Measurements from ENCODE around the gene GSK3B. TPM values are rescaled to one million over a fixed set of nuclear protein-coding genes. Genes with fewer than 3 reads are reported as not detected.

Gene GSK3B
- total and polyA plus RNA-seq, 2 experiments from 2014 or later = 19.7 to 43.1 TPM

DNA sequence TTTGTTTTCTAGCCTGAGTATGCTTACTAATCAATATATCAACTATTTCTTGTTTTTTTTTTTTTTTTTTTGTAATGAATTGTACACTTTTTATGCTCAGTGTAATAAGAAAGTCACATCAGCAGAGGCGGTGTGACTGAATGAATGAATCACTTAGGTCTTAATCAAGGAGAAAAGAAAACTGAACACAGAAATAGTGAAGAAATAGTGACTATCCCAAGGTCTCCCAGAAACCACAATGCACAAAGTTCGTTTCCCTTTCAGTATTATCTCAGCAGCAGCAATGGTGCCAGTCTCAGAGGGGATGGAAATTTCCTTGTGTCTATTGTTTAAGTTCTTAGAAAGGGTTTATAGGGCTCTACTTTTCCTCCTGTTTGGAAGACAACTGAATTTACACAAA, 231.6 kb downstream of the GSK3B start:
- H4K20me1 ChIP-seq (ENCODE audit: insufficient read depth) = no peaks in the 10 kb centered on the region
- DNase-seq = no peak
- H3K4me3 ChIP-seq = no peak overlapping the region
- H3K36me3 ChIP-seq (ENCODE audit: low read depth) = peaks cover 55% of the 10 kb centered on the region
- in situ Hi-C loops (cut with MboI) = no loop called here
- peaks cover 6% of the 10 kb centered on the region; the same call in 1 of the 2 replicates for H3F3A ChIP-seq (ENCODE audit: insufficient read depth)
- no peak overlapping the region for H2AFZ ChIP-seq
- no peaks in the 10 kb centered on the region for H3K9me3 ChIP-seq (ENCODE audit: low read depth)
- no peaks in the 10 kb centered on the region for H3K4me1 ChIP-seq (ENCODE audit: insufficient read depth)
- H3K9ac ChIP-seq = no peak overlapping the region
- TF ChIP-seq EZH2phosphoT487 (IDR thresholded peaks at IDR 0.05; ENCODE audit: insufficient read depth, low read depth) (no peak), EZH2 (IDR thresholded peaks at IDR 0.05; ENCODE audit: insufficient read depth, poor library complexity, severe bottlenecking) (no peak)
- 97 to 98% methylated on average over 2 of the region's 2 CpGs for WGBS, 2 experiments (ENCODE audit: low coverage in 1 of 2, low lambda C conversion rate in 2 of 2, missing lambda C conversion rate in 2 of 2)
- H3K79me2 ChIP-seq (ENCODE audit: insufficient read depth) = peaks cover 51% of the 10 kb centered on the region
- H3K27ac ChIP-seq = no peak overlapping the region
- no peaks in the 10 kb centered on the region for H3K27me3 ChIP-seq (replicated peaks; ENCODE audit: insufficient read depth)
- no peaks in the 10 kb centered on the region for H3K9me2 ChIP-seq (ENCODE audit: insufficient read depth)
- H3K4me2 ChIP-seq (ENCODE audit: unreplicated experiment) = no peak overlapping the region

DNA sequence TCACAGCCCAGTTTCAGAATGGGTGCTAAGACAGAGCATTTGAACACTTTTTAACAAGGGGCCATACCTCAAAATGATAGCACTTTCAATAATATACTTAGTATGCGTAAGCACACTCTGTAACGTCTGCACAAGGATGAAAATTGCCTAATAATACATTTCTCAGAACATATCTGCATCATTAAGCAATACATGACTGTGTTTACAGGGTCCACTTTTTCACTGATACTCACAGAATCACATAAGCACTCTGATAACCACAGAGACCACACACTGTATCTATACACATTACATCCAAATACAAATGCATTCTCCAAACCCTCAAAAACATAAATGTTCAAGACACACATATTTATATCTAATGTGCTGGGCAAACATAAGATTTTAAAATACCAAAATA, 232.6 kb downstream of the GSK3B start:
- H3K9me2 ChIP-seq (ENCODE audit: insufficient read depth) = no peaks in the 10 kb centered on the region
- H3K9me3 ChIP-seq (ENCODE audit: low read depth) = no peaks in the 10 kb centered on the region
- no peak overlapping the region for H3K9ac ChIP-seq
- peaks cover 64% of the 10 kb centered on the region for H3K36me3 ChIP-seq (ENCODE audit: low read depth)
- no peaks in the 10 kb centered on the region for H4K20me1 ChIP-seq (ENCODE audit: insufficient read depth)
- no peak overlapping the region for H3K4me3 ChIP-seq
- peaks cover 6% of the 10 kb centered on the region; the same call in 1 of the 2 replicates for H3F3A ChIP-seq (ENCODE audit: insufficient read depth)
- no peak overlapping the region for H3K27ac ChIP-seq
- H3K79me2 ChIP-seq (ENCODE audit: insufficient read depth) = peaks cover 49% of the 10 kb centered on the region
- no peak for DNase-seq
- H3K27me3 ChIP-seq (replicated peaks; ENCODE audit: insufficient read depth) = no peaks in the 10 kb centered on the region
- H3K4me1 ChIP-seq (ENCODE audit: insufficient read depth) = no peaks in the 10 kb centered on the region
- TF ChIP-seq EZH2 (IDR thresholded peaks at IDR 0.05; ENCODE audit: insufficient read depth, poor library complexity, severe bottlenecking) (no peak), EZH2phosphoT487 (IDR thresholded peaks at IDR 0.05; ENCODE audit: insufficient read depth, low read depth) (no peak)
- H2AFZ ChIP-seq = no peak overlapping the region
- in situ Hi-C loops (cut with MboI) = no loop called here
- H3K4me2 ChIP-seq (ENCODE audit: unreplicated experiment) = no peak overlapping the region
- WGBS, 2 experiments (ENCODE audit: low coverage in 1 of 2, low lambda C conversion rate in 2 of 2, missing lambda C conversion rate in 2 of 2) = 98% methylated on average over 2 of the region's 2 CpGs

DNA sequence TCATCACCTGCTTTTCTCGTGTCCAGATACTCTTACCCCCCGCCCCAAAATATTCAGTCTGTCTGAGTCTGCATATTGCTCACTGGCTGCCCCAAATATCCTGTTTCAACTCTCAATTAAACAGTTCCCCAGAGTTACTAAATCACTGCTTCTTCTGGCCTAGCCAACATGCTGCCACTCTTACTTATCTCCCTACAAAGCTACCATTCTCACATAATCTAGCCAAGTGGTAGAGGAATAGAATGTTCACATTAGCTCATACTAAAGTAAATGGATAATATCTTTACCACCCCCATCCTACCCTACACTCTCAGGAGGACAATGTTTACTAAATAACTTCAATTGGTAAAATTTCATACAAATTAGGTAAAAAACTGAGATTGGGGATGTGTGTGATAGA, 234.5 kb downstream of the GSK3B start:
- in situ Hi-C loops (cut with MboI) = no loop called here
- Histone ChIP-seq H3K36me3 (ENCODE audit: low read depth) (peaks cover 73% of the 10 kb centered on the region), H3F3A (ENCODE audit: insufficient read depth) (peaks cover 3% of the 10 kb centered on the region; the same call in 1 of the 2 replicates), H3K4me2 (ENCODE audit: unreplicated experiment) (no peak overlapping the region), H2AFZ (no peak overlapping the region), H3K27me3 (replicated peaks; ENCODE audit: insufficient read depth) (no peaks in the 10 kb centered on the region), H4K20me1 (ENCODE audit: insufficient read depth) (no peaks in the 10 kb centered on the region), H3K79me2 (ENCODE audit: insufficient read depth) (peaks cover 43% of the 10 kb centered on the region), H3K9ac (no peak overlapping the region), H3K27ac (no peak overlapping the region), H3K9me2 (ENCODE audit: insufficient read depth) (no peaks in the 10 kb centered on the region), H3K9me3 (ENCODE audit: low read depth) (no peaks in the 10 kb centered on the region), H3K4me1 (ENCODE audit: insufficient read depth) (no peaks in the 10 kb centered on the region), H3K4me3 (no peak overlapping the region)
- WGBS, 2 experiments (ENCODE audit: low coverage in 1 of 2, low lambda C conversion rate in 2 of 2, missing lambda C conversion rate in 2 of 2) = 98 to 100% methylated on average over 2 of the region's 2 CpGs
- no peak for TF ChIP-seq EZH2 (IDR thresholded peaks at IDR 0.05; ENCODE audit: insufficient read depth, poor library complexity, severe bottlenecking)
- no peak for TF ChIP-seq EZH2phosphoT487 (IDR thresholded peaks at IDR 0.05; ENCODE audit: insufficient read depth, low read depth)
- DNase-seq = no peak

DNA sequence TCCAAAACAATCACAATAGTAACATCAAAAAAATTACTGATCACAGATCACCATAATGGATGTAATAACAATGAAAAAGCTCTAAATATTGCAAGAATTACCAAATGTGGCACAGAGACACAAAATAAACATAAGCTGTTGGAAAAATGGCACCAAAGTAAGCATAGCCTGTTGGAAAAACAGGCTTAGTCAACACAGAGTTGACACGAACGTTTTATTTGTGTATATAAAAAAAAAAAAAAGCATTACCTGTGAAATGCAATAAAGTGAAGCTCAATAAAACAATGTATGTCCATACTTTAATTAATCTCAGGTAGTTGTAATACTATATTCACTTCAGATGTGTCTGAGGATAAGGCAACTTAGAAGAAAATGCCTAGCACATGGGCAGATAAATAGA, 235.3 kb downstream of the GSK3B start:
- TF ChIP-seq EZH2phosphoT487 (IDR thresholded peaks at IDR 0.05; ENCODE audit: insufficient read depth, low read depth) (no peak), EZH2 (IDR thresholded peaks at IDR 0.05; ENCODE audit: insufficient read depth, poor library complexity, severe bottlenecking) (no peak)
- H3K9ac ChIP-seq = no peak overlapping the region
- H4K20me1 ChIP-seq (ENCODE audit: insufficient read depth) = no peaks in the 10 kb centered on the region
- H3F3A ChIP-seq (ENCODE audit: insufficient read depth) = no peaks in the 10 kb centered on the region
- peaks cover 67% of the 10 kb centered on the region for H3K36me3 ChIP-seq (ENCODE audit: low read depth)
- no peaks in the 10 kb centered on the region for H3K27me3 ChIP-seq (replicated peaks; ENCODE audit: insufficient read depth)
- DNase-seq = no peak
- H3K9me2 ChIP-seq (ENCODE audit: insufficient read depth) = no peaks in the 10 kb centered on the region
- no peak overlapping the region for H2AFZ ChIP-seq
- WGBS, 2 experiments (ENCODE audit: low coverage in 1 of 2, low lambda C conversion rate in 2 of 2, missing lambda C conversion rate in 2 of 2) = 91 to 98% methylated on average over 2 of the region's 2 CpGs
- H3K27ac ChIP-seq = no peak overlapping the region
- no peaks in the 10 kb centered on the region for H3K4me1 ChIP-seq (ENCODE audit: insufficient read depth)
- H3K79me2 ChIP-seq (ENCODE audit: insufficient read depth) = peaks cover 40% of the 10 kb centered on the region
- H3K4me3 ChIP-seq = no peak overlapping the region
- no peak overlapping the region for H3K4me2 ChIP-seq (ENCODE audit: unreplicated experiment)
- in situ Hi-C loops (cut with MboI) = no loop called here
- no peaks in the 10 kb centered on the region for H3K9me3 ChIP-seq (ENCODE audit: low read depth)

DNA sequence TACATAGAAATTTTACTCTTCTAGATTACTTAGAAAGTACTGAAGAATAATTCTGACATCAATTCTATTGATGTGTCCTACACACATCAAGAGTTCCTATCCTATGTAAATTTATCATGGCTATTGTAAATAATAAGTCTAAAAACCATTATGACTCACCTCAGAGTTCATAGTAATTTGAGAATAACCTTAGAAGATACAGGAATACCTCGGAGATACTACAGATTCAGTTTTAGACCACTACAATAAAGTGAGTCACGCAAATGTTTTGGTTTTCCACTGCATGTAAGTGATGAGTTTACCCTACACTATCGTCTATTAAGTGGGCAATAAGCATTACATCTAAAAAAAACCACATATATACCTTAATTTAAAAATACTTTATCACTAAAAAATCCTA, 237.6 kb downstream of the GSK3B start:
- no peak overlapping the region for H3K4me2 ChIP-seq (ENCODE audit: unreplicated experiment)

More for the DNA sequence above, 237.6 kb downstream of the GSK3B start:
- in situ Hi-C loops (cut with MboI) = no loop called here
- no peak overlapping the region for H3K27ac ChIP-seq
- peaks cover 6% of the 10 kb centered on the region; the same call in 1 of the 2 replicates for H3F3A ChIP-seq (ENCODE audit: insufficient read depth)
- H3K9me2 ChIP-seq (ENCODE audit: insufficient read depth) = no peaks in the 10 kb centered on the region
- no peaks in the 10 kb centered on the region for H4K20me1 ChIP-seq (ENCODE audit: insufficient read depth)
- H3K79me2 ChIP-seq (ENCODE audit: insufficient read depth) = peaks cover 36% of the 10 kb centered on the region; the same call in 1 of the 2 replicates
- H3K9ac ChIP-seq = no peak overlapping the region
- no peaks in the 10 kb centered on the region for H3K9me3 ChIP-seq (ENCODE audit: low read depth)
- H2AFZ ChIP-seq = no peak overlapping the region
- no peaks in the 10 kb centered on the region for H3K27me3 ChIP-seq (replicated peaks; ENCODE audit: insufficient read depth)
- no peak for DNase-seq
- 96 to 97% methylated on average over 3 of the region's 3 CpGs for WGBS, 2 experiments (ENCODE audit: low coverage in 1 of 2, low lambda C conversion rate in 2 of 2, missing lambda C conversion rate in 2 of 2)
- peaks cover 53% of the 10 kb centered on the region for H3K36me3 ChIP-seq (ENCODE audit: low read depth)
- no peaks in the 10 kb centered on the region for H3K4me1 ChIP-seq (ENCODE audit: insufficient read depth)
- no peak overlapping the region for H3K4me3 ChIP-seq
- TF ChIP-seq EZH2phosphoT487 (IDR thresholded peaks at IDR 0.05; ENCODE audit: insufficient read depth, low read depth) (no peak), EZH2 (IDR thresholded peaks at IDR 0.05; ENCODE audit: insufficient read depth, poor library complexity, severe bottlenecking) (no peak)
